HEK293 (cell line): ENCODE results near the gene ZCCHC8.

Experiments used
- CTCF ChIA-PET: fragments of 350-600 bp; formaldehyde crosslinking; extraction: SDS; loops from one replicate; lab custom pipeline; 2021; ENCODE audit warnings: antibody characterized with exemption; lab: Yijun Ruan, JAX
- POLR2A ChIA-PET: fragments of 300-600 bp; formaldehyde crosslinking; extraction: SDS; loops from one replicate; lab custom pipeline; 2020; ENCODE audit warnings: antibody characterized with exemption, inconsistent platforms; lab: Yijun Ruan, JAX
- H3K27ac ChIP-seq: fragments of 200-500 bp; sonication (Bioruptor generic); 2 replicates; pipeline ENCODE4 v1.5.1; 2014; ENCODE audit warnings: low read depth, low read length, control low read depth, inconsistent platforms; ENCODE audit errors: extremely low read depth
- H3K36me3 ChIP-seq, 2 experiments: fragments of 200-500 bp in 1 of 2; sonication (Bioruptor generic) in 1 of 2; 1 replicate in 1 of 2; 2 replicates in 1 of 2; pipeline ENCODE4 v1.5.1; 2014 to 2017; ENCODE audit warnings: inconsistent platforms in 2 of 2, low read length in 2 of 2; ENCODE audit not compliant: control insufficient read depth in 2 of 2, insufficient read depth in 1 of 2
- H3K4me1 ChIP-seq: fragments of 200-500 bp; sonication (Bioruptor generic); 2 replicates; pipeline ENCODE4 v1.5.1; 2014; ENCODE audit warnings: mild to moderate bottlenecking, low read length, inconsistent platforms; ENCODE audit not compliant: control insufficient read depth, insufficient read depth
- H3K4me3 ChIP-seq: 2 replicates; pipeline ENCODE4 v1.5.1; 2011; ENCODE audit warnings: low read depth, mild to moderate bottlenecking, control low read depth, low read length, moderate library complexity
- H3K9me3 ChIP-seq: fragments of 200-500 bp; sonication (Bioruptor generic); 2 replicates; pipeline ENCODE4 v1.5.1; 2014; ENCODE audit warnings: low read depth, low read length, inconsistent platforms; ENCODE audit not compliant: control insufficient read depth, insufficient read depth
- SCRT2 ChIP-seq: fragments of 450-650 bp; formaldehyde crosslinking; IDR thresholded peaks from 2 replicates; pipeline ENCODE4 v1.5.1; 2016; ENCODE audit warnings: missing biosample characterization, missing genetic modification characterization
- WT1 ChIP-seq: fragments of 450-650 bp; formaldehyde crosslinking; IDR thresholded peaks from 2 replicates; pipeline ENCODE4 v1.5.1; 2016; ENCODE audit warnings: missing biosample characterization, missing genetic modification characterization
- ZBTB7A ChIP-seq: fragments of 450-650 bp; formaldehyde crosslinking; IDR thresholded peaks from 2 replicates; pipeline ENCODE4 v1.5.1; 2016; ENCODE audit warnings: low read depth, missing biosample characterization, missing genetic modification characterization
- ZIC2 ChIP-seq: fragments of 450-650 bp; formaldehyde crosslinking; IDR thresholded peaks from 2 replicates; pipeline ENCODE4 v1.5.1; 2016; ENCODE audit warnings: missing biosample characterization, missing genetic modification characterization
- ZNF10 ChIP-seq: fragments of 450-650 bp; formaldehyde crosslinking; IDR thresholded peaks from 2 replicates; pipeline ENCODE4 v1.5.1; 2017; ENCODE audit warnings: missing biosample characterization, missing genetic modification characterization
- ZNF202 ChIP-seq: fragments of 450-650 bp; formaldehyde crosslinking; IDR thresholded peaks from 2 replicates; pipeline ENCODE4 v1.5.1; 2016; ENCODE audit warnings: missing biosample characterization, missing genetic modification characterization, borderline replicate concordance
- ZNF549 ChIP-seq: fragments of 450-650 bp; IDR thresholded peaks from 2 replicates; pipeline ENCODE4 v1.5.1; 2018; ENCODE audit warnings: missing biosample characterization, missing genetic modification characterization, mild to moderate bottlenecking, inconsistent platforms, moderate library complexity
- ZNF555 ChIP-seq: fragments of 450-650 bp; formaldehyde crosslinking; conservative IDR thresholded peaks from 2 replicates; pipeline ENCODE4 v1.5.1; 2017; ENCODE audit warnings: missing biosample characterization, mild to moderate bottlenecking, missing genetic modification characterization, inconsistent platforms
- ZNF585B ChIP-seq: fragments of 450-650 bp; formaldehyde crosslinking; IDR thresholded peaks from 2 replicates; pipeline ENCODE4 v1.5.1; 2016; ENCODE audit warnings: missing biosample characterization, missing genetic modification characterization
- ZNF677 ChIP-seq: fragments of 450-650 bp; IDR thresholded peaks from 2 replicates; pipeline ENCODE4 v1.5.0; 2018; ENCODE audit warnings: missing biosample characterization, mild to moderate bottlenecking, missing genetic modification characterization, moderate library complexity
- TF ChIP-seq, protein P1 (sequence below): fragments of 450-650 bp; formaldehyde crosslinking; IDR thresholded peaks from 2 replicates; pipeline ENCODE4 v1.5.1; 2016; ENCODE audit warnings: missing biosample characterization, missing genetic modification characterization
- TF ChIP-seq, protein P2 (sequence below): fragments of 450-650 bp; formaldehyde crosslinking; IDR thresholded peaks from 2 replicates; pipeline ENCODE4 v1.5.1; 2017; ENCODE audit warnings: missing biosample characterization, missing genetic modification characterization
- TF ChIP-seq, protein P3 (sequence below): fragments of 450-650 bp; IDR thresholded peaks from 2 replicates; pipeline ENCODE4 v1.5.1; 2018; ENCODE audit warnings: missing biosample characterization, missing genetic modification characterization
- TF ChIP-seq, protein P4 (sequence below): fragments of 450-650 bp; formaldehyde crosslinking; IDR thresholded peaks from 2 replicates; pipeline ENCODE4 v1.5.0; 2017; ENCODE audit warnings: missing biosample characterization, missing genetic modification characterization, borderline replicate concordance
- TF ChIP-seq, protein P5 (sequence below): fragments of 450-650 bp; formaldehyde crosslinking; IDR thresholded peaks from 2 replicates; pipeline ENCODE4 v1.5.1; 2016; ENCODE audit warnings: missing biosample characterization, missing genetic modification characterization
- TF ChIP-seq, protein P6 (sequence below): fragments of 450-650 bp; formaldehyde crosslinking; IDR thresholded peaks from 2 replicates; pipeline ENCODE4 v1.5.1; 2016; ENCODE audit warnings: missing biosample characterization, missing genetic modification characterization

The ZCCHC8 gene

DNA sequence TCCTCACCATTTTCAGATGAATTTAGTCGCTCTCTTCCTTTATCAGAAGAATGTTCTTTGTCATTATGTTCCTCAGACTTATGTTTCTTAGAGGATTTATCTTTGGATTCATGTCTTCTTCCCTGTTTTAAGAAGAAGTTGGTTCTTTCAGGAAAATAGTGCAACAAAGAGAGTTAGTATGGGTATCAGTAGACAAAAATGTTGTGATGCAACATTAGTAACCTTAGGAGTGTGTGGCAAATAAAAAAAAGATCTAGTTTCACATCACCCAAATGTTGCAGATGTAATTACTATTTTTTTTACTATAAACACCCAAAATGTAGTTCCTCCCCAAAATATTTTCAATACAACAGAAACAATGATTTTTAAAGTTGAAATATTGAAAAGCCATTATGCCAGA, 18.2 kb upstream of the ZCCHC8 start:
- Histone ChIP-seq H3K27ac (no peak overlapping the region), H3K4me1 (peaks cover 14% of the 10 kb centered on the region), H3K36me3 (peaks cover 93% of the 10 kb centered on the region in 2 experiments), H3K4me3 (no peak overlapping the region), H3K9me3 (no peaks in the 10 kb centered on the region)
- TF ChIP-seq, protein P1, sequence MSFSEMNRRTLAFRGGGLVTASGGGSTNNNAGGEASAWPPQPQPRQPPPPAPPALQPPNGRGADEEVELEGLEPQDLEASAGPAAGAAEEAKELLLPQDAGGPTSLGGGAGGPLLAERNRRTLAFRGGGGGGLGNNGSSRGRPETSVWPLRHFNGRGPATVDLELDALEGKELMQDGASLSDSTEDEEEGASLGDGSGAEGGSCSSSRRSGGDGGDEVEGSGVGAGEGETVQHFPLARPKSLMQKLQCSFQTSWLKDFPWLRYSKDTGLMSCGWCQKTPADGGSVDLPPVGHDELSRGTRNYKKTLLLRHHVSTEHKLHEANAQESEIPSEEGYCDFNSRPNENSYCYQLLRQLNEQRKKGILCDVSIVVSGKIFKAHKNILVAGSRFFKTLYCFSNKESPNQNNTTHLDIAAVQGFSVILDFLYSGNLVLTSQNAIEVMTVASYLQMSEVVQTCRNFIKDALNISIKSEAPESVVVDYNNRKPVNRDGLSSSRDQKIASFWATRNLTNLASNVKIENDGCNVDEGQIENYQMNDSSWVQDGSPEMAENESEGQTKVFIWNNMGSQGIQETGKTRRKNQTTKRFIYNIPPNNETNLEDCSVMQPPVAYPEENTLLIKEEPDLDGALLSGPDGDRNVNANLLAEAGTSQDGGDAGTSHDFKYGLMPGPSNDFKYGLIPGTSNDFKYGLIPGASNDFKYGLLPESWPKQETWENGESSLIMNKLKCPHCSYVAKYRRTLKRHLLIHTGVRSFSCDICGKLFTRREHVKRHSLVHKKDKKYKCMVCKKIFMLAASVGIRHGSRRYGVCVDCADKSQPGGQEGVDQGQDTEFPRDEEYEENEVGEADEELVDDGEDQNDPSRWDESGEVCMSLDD (tag by site-specific recombination): no peak
- CTCF ChIA-PET: no interaction called here
- POLR2A ChIA-PET: interaction anchor here (1.0 kb wide), 2 partner anchors 11 to 18 kb away, joined by 3 to 4 read pairs; partner anchors contain the start of gene ZCCHC8

DNA sequence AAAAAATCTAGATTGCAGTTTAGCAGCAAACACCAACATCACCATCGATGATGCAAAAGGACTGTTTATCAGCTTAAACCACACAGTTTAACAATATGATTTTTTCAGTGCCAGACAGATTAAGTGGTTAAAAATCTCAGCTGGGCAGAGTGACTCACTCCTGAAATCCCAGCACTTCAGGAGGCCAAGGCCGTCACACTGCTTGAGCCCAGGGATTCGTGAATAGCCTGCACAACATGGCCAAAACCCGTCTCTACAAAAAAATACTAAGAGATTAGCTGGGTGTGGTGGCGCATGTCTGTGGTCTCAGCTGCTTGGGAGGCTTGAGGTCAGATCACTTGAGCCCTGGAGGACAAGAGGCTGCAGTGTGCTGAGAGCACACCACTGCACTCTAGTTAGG, 17.1 kb upstream of the ZCCHC8 start:
- POLR2A ChIA-PET: interaction anchor here (0.6 to 1.3 kb wide), 3 partner anchors 9 to 133 kb away, joined by 3 to 6 read pairs (median 4); partner anchors contain the start of genes KNTC1, RSRC2 and ZCCHC8
- peaks cover 95 to 99% of the 10 kb centered on the region in 2 experiments for H3K36me3 ChIP-seq
- CTCF ChIA-PET: no interaction called here
- H3K4me1 ChIP-seq: peaks cover 4% of the 10 kb centered on the region; the same call in 1 of the 2 replicates
- H3K4me3 ChIP-seq: no peak overlapping the region
- H3K9me3 ChIP-seq: no peaks in the 10 kb centered on the region
- no peak overlapping the region for H3K27ac ChIP-seq
- TF ChIP-seq WT1 (tag by site-specific recombination) (no peak), ZNF202 (tag by site-specific recombination) (no peak), ZNF549 (no peak), ZNF10 (tag by site-specific recombination) (no peak), ZNF677 (tag by site-specific recombination) (no peak), ZNF555 (tag by site-specific recombination) (no peak), SCRT2 (tag by site-specific recombination) (no peak), ZBTB7A (no peak), ZIC2 (tag by site-specific recombination) (peak; percentile 53), ZNF585B (tag by site-specific recombination) (no peak)
- TF ChIP-seq, protein P2, sequence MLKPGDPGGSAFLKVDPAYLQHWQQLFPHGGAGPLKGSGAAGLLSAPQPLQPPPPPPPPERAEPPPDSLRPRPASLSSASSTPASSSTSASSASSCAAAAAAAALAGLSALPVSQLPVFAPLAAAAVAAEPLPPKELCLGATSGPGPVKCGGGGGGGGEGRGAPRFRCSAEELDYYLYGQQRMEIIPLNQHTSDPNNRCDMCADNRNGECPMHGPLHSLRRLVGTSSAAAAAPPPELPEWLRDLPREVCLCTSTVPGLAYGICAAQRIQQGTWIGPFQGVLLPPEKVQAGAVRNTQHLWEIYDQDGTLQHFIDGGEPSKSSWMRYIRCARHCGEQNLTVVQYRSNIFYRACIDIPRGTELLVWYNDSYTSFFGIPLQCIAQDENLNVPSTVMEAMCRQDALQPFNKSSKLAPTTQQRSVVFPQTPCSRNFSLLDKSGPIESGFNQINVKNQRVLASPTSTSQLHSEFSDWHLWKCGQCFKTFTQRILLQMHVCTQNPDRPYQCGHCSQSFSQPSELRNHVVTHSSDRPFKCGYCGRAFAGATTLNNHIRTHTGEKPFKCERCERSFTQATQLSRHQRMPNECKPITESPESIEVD (tag by site-specific recombination): peak; percentile 59
- TF ChIP-seq, protein P3, sequence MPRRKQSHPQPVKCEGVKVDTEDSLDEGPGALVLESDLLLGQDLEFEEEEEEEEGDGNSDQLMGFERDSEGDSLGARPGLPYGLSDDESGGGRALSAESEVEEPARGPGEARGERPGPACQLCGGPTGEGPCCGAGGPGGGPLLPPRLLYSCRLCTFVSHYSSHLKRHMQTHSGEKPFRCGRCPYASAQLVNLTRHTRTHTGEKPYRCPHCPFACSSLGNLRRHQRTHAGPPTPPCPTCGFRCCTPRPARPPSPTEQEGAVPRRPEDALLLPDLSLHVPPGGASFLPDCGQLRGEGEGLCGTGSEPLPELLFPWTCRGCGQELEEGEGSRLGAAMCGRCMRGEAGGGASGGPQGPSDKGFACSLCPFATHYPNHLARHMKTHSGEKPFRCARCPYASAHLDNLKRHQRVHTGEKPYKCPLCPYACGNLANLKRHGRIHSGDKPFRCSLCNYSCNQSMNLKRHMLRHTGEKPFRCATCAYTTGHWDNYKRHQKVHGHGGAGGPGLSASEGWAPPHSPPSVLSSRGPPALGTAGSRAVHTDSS (tag by site-specific recombination): no peak
- TF ChIP-seq, protein P4, sequence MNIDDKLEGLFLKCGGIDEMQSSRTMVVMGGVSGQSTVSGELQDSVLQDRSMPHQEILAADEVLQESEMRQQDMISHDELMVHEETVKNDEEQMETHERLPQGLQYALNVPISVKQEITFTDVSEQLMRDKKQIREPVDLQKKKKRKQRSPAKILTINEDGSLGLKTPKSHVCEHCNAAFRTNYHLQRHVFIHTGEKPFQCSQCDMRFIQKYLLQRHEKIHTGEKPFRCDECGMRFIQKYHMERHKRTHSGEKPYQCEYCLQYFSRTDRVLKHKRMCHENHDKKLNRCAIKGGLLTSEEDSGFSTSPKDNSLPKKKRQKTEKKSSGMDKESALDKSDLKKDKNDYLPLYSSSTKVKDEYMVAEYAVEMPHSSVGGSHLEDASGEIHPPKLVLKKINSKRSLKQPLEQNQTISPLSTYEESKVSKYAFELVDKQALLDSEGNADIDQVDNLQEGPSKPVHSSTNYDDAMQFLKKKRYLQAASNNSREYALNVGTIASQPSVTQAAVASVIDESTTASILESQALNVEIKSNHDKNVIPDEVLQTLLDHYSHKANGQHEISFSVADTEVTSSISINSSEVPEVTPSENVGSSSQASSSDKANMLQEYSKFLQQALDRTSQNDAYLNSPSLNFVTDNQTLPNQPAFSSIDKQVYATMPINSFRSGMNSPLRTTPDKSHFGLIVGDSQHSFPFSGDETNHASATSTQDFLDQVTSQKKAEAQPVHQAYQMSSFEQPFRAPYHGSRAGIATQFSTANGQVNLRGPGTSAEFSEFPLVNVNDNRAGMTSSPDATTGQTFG (tag by site-specific recombination): no peak
- TF ChIP-seq, protein P5, sequence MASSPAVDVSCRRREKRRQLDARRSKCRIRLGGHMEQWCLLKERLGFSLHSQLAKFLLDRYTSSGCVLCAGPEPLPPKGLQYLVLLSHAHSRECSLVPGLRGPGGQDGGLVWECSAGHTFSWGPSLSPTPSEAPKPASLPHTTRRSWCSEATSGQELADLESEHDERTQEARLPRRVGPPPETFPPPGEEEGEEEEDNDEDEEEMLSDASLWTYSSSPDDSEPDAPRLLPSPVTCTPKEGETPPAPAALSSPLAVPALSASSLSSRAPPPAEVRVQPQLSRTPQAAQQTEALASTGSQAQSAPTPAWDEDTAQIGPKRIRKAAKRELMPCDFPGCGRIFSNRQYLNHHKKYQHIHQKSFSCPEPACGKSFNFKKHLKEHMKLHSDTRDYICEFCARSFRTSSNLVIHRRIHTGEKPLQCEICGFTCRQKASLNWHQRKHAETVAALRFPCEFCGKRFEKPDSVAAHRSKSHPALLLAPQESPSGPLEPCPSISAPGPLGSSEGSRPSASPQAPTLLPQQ (tag by site-specific recombination): no peak
- TF ChIP-seq, protein P6, sequence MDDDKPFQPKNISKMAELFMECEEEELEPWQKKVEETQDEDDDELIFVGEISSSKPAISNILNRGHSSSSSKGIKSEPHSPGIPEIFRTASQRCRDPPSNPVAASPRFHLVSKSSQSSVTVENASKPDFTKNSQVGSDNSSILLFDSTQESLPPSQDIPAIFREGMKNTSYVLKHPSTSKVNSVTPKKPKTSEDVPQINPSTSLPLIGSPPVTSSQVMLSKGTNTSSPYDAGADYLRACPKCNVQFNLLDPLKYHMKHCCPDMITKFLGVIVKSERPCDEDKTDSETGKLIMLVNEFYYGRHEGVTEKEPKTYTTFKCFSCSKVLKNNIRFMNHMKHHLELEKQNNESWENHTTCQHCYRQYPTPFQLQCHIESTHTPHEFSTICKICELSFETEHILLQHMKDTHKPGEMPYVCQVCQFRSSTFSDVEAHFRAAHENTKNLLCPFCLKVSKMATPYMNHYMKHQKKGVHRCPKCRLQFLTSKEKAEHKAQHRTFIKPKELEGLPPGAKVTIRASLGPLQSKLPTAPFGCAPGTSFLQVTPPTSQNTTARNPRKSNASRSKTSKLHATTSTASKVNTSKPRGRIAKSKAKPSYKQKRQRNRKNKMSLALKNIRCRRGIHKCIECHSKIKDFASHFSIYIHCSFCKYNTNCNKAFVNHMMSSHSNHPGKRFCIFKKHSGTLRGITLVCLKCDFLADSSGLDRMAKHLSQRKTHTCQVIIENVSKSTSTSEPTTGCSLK (tag by site-specific recombination): no peak
